ENCODE data around the gene ACADL. TPM values are rescaled to one million over a fixed set of nuclear protein-coding genes. Genes with fewer than 3 reads are reported as not detected.

Gene ACADL
- total RNA-seq, 1 donor from 2014 or later, result 10.9 TPM

- peak; percentile 99 for DNase-seq (ENCODE audit: low spot score)
These were observed 54.6 kb downstream of the ACADL start for GRCh38 chr2:210170446-210171303.

- DNase-seq (ENCODE audit: low spot score), result no peak
These were observed 55.1 kb downstream of the ACADL start for GRCh38 chr2:210170196-210170445.

DNA sequence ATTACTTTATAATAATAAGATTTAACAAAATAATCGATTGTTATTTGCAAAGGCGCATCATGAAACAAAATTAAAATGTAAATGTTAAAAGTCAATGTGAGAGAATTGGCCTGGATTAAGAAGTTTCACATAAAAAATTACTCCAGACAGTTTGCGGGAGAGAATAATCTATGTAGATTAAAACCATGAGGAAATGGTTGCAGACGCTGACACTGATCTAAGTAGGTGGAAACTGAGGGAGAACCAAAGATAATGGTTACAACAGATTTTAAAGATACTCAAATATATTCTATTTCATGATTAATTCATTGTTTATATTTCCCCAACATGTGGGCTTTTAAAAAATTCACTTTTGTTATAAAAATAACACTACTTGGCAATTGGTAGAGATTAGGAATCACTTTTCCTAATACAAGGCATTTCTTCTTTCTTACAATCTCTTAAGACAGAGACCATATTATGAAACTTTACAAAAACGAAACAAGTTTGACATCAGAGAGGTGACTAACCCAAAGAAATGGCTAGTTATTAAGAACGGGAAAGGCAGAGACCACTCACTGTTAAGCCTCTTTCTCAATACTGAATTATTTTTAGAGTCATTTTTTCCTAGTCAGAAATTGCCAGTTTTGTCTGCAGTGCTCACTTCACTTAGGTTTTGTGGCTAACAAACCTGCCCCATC lies 55.6 kb downstream of the ACADL start:
- no peak for DNase-seq (ENCODE audit: low spot score)

DNA sequence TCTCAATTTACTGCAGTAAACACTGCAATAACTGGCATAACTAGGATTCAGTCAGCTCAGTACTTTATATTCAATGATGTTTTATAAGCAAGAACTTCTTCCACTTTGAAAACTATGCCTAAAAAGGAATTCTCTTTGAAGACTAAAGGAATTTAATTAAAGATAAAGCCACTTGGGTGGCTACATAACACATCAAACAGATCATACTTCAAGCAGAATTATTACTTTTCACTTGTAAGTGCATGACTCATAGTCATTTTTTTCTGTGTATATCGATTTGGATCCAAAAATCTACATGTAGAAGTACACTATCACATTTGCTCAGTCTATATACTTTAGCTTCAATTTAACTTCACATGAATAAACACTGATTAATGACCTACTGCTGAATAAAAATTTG lies 58.0 kb downstream of the ACADL start:
- no peak for DNase-seq (ENCODE audit: low spot score)

GRCh38 chr2:210162466-210163124 lies 62.7 kb downstream of the ACADL start:
- DNase-seq (ENCODE audit: low spot score), result no peak

DNA sequence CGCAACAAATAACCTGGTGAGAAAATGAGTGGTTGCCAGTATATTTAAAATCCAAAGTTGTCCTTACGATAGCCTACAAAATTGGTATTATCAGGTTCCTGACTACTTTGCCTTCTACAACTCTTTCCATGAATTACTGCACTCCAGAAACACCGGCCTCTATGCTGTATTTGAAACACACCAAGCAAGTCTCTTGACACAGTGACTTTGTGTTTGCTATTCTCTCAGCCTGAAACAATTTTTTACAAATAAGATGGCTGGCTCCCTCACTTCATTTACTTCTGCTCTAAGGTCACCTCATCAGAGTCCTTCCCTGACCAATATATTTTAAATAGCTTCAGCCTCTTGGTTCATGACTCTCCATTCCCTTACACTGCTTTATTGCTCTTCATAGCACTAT lies 66.2 kb downstream of the ACADL start:
- DNase-seq (ENCODE audit: low spot score), result no peak

GRCh38 chr2:210158236-210158635 lies 67.0 kb downstream of the ACADL start:
- no peak for DNase-seq (ENCODE audit: low spot score)

DNA sequence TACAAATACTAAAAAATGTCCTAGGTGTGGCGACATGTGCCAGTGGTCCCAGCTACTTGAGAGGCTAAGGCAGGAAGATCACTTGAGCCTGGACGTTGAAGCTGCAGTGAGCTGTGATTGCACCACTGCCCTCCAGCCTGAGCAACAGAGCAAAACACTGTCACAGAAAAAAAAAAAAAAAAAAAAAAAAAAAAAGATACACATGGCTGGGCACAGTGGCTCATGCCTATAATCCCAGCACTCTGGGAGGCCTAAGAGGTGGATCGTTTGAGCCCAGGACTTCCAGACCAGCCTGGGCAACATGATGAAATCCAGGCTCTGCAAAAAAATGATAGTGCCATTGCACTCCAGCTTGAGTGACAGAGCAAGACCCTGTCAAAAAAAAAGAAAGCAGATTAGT lies 67.7 kb downstream of the ACADL start:
- DNase-seq (ENCODE audit: low spot score), result no peak

DNA sequence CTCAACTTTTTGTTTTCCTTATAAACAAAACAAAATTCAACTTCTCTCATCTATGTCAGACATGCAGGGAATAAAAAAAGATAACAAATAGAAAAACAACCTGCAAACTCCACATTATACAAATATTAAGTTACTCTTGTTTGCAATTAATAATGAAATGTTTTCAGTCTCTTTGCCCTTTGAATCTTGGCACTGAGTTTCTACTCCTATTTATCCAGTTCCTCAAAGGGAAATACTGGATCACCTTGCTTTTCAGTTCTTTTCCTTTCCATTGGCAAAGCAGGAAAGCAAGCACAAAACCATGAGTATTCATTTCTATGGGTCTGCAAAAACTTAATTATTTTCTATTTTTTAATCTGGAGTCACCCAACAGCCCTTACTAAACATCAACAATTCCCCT lies 77.6 kb downstream of the ACADL start:
- no peak for DNase-seq (ENCODE audit: low spot score)

Other genes with a start within 250 kb of the ACADL start
- gene RPE, start 222.8 kb downstream of the ACADL start, total RNA-seq, result 43.8 TPM
- gene KANSL1L, start 54.0 kb downstream of the ACADL start, total RNA-seq, result 14.6 TPM
- not detected for gene MYL1, start 89.7 kb upstream of the ACADL start, total RNA-seq